Amniotic stem cell (primary cell): ENCODE data around the gene SKAP1.
"Not testable (repeated sequence)": the region's sequence is repeated elsewhere in the genome, so short reads cannot be mapped to it uniquely, and the experiment has no call there.

Experiments used
- DNase-seq: peaks from one replicate; lab custom pipeline; 2025; lab: John Stamatoyannopoulos, UW

Gene SKAP1

DNA sequence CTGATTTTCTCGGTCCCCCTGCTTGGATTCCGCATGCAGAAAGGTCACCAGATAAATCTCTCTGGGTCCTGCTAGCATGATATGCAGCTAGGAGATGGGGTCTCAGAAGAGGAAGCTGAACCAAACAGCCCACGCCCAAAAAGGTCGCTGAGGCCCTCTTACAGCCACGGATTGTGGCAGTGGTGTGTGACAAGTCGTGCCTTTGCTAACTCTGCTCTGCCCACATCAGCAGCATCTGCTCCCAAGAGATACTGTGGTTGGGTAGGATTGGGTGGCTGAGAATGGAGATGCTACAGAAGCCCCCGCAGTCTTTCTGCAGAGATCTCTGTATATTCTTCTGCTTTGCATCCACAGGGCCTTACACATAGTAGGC is 15.2 kb upstream of the SKAP1 start:
- DNase-seq, result no peak

GRCh38 chr17:48444516-48445247 is 14.7 kb upstream of the SKAP1 start:
- DNase-seq, result no peak

DNA sequence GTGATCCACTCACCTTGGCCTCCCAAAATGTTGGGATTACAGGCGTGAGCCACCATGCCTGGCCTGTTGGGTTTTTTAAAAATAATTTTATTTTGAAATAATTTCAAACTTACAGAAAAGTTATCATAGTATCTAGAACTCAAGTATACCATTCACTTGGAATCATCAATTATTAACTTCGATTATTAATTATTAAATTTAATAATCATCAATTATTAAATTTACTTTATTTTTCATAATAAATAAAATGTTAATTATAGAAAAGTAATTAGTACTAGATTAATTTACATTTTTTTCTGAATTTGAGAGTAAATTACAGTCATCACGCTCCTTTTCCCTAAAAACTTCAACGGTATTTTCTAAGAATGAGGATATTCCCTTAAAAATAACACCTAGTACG is 13.7 kb upstream of the SKAP1 start:
- no peak for DNase-seq

- DNase-seq, result no peak
These were observed 12.8 kb upstream of the SKAP1 start for GRCh38 chr17:48442819-48443218.

DNA sequence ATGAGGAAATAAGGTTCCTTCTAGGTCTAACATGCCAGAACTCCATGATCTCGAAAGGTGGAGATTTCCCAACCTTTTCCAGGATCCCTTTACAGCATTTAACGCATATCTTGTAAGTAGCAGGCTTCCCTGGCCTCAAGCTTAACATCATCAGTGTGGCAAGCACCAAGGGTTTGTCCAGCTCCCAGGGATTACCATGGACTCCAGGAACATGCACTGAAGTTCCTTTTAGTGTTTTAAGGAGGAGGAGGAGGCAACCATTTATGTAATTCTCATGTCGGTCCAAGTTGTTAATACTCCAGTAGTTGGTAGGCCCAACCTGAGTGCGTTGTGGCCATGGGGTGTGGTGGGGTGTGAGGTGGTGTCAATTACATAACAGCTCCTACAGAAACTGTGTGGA is 11.8 kb upstream of the SKAP1 start:
- DNase-seq, result no peak

DNA sequence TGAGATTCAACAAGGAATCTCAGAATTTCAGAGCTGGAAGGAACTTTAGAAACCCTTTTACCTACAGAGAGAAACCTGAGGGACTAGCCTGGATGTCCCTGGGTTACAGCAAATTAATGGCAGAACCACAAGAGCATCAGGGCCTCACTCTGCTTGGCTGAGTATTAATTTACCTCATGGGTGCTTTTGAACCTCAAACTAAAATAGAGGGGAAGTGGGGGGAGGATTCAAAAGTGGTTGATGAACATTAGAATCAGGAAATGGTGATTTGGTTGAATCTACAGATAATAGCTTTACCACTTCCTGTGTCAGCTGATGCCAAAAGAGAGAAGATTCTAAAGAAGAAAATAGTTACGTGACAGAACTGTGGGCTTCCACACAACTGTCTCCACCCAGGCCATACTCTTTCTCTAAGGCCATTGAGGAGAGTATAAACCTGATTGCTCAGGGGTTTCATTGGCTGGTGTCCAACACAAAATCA is 11.3 kb upstream of the SKAP1 start:
- DNase-seq, result no peak

DNA sequence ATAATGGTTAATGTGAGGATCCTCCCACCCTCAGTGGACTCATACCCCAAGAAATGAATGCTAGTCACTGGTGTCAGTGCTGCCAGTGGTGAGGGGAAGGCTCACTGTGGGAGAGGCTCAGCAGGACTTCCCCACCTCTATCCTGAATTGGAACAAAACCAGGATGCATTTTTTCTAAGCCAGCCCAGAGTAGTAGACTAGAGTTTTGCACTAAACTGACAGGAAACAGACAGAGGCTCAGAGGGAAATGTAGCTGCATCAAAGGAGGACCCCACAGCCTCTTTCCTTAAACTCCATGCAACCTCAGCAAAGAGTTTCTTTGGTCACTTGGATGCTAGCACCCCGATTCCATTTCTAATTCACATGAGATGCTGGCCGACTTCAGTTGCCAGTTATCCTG is 10.7 kb upstream of the SKAP1 start:
- no peak for DNase-seq

GRCh38 chr17:48439875-48440505 is 10.0 kb upstream of the SKAP1 start:
- no peak for DNase-seq

GRCh38 chr17:48439110-48439850 is 9.3 kb upstream of the SKAP1 start:
- no peak for DNase-seq

DNA sequence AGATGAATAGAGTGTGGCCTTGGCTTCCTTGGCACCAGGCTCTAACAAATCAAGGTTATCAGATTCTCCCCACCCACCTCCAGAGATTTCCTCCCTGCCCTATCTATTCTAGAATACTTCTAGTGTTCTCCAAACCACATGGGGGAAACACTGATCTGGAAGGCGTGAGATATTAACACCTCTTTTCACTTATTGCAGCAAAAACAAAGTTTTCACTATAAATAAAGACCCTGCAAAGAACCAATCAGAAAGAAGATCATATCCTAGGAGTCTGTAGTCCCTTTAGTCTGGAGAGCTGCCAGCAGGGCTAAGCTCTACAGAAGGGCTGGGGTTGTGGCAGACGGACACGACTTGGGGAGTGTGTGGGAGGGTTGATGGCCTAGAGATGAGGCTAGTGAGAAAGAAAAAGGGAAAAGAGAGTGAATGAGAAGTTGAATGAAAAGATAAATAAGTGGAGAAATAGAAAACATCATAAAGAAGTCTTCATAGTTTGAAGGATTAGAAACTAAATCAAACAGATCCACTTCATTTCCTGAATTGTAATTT is 8.6 kb upstream of the SKAP1 start:
- no peak for DNase-seq

GRCh38 chr17:48433896-48434295 is 3.9 kb upstream of the SKAP1 start:
- no peak for DNase-seq

- DNase-seq, result no peak
These were observed 3.1 kb upstream of the SKAP1 start for GRCh38 chr17:48432820-48433775.

- DNase-seq, result no peak
These were observed 858 bp downstream of the SKAP1 start for GRCh38 chr17:48429156-48429555.

DNA sequence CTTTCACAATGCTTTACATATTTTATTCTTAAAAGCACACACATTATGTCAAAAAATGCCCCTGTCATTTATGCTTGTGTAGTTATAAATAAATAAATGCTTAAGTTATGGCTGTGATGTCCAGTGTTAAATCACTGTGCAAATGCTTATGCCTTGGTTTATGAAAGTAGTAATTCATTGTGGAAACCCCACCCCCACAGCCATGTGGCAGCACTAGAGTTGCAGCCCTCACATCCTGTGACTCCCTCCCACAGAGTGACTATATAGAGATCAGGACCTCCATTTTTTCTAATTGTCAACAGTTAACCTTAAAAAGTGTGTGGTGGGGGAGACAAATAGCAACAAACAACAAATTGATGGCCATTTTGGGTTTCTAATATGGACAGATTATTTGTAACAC is 2.4 kb downstream of the SKAP1 start:
- DNase-seq, result no peak

DNA sequence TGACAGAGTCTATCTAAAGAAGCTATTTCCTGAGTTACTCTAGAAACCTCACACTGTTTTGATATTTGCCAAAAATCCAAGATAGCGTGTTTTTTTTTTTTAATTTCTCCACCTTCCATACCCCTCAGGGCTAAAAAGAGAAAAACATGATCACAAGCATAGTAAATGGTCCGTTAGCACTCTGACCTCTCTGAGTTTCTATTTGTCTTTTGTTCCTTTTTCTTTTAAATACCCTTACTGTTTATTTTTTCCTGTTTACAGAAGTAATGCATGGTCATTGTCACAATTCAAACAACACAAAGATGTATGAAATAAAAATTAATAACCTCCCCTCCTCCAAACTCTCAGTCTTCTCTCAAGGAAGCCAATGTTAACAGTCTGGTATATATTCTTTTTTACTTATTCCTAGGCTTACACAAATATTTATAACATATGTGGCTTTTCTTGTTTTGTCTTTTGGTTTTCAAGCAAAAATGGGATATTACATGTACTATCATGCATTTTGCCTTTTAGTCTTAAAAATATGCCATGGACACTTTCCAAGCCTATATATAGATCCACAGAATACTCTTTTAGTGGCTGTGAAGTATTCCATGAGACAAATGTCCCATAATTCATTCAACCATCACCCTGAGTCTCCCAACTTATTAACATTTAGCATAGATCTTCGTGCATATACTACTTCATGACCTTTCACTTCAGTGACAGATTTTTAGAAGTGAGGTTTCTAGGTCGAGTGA is 3.1 kb downstream of the SKAP1 start:
- DNase-seq, result no peak

DNA sequence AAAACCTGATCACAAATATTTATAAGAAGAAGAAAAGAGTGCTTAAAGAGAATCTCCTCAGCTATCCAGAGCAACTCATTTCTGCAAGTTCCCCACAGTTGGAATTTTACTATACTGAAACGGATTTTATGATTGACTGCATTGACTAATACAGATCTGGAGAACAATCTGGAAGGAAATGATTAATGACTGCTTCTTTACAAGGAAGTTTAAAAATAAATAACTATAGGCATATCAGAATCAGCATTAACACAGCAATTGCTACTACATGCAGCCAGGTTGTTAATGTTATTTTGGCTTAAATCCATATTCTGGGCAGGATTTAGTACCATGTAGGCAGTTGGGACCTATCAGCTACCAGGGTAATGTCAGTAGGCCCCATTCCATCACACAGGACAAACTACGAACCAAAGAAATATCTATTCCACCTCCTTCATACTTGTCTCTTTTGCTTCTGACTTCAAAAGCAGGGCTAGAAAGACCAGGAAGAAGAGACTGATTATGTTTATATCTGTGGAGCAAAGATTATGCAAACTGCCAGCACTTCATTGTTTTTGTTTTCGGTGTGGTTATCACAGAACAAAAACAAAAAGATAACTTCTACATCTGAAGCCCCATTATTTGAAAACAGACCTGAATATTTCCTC is 3.9 kb downstream of the SKAP1 start:
- DNase-seq, result no peak

- DNase-seq, result not testable (repeated sequence)
These were observed 8.0 kb downstream of the SKAP1 start for GRCh38 chr17:48422060-48422459.

DNA sequence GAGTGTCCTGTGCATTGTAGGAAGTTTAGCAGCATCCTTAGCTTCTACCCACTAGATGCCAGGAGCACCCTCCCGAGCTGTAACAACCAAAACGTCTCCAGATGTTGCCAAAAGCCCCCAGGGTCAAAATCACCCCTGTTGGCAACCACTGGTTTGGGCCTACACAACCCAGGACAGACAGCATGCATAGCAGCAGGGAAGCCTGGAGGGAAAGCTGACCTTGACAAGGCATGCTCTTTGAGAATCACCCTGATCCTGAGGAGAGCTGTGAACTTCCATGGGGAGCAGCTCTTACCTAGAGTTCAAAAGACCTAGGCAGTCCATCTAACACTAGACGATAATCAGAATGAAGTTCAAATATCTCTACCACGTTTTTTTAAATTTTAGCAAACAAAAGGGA is 9.2 kb downstream of the SKAP1 start:
- DNase-seq, result no peak

- DNase-seq, result no peak
These were observed 13.0 kb downstream of the SKAP1 start for GRCh38 chr17:48416971-48417370.

- DNase-seq, result no peak
These were observed 16.2 kb downstream of the SKAP1 start for GRCh38 chr17:48413613-48414405.
